CD4-positive, alpha-beta T cell treated with Interleukin-15 for 1 hour (primary cell): ENCODE measurements around the gene SLC39A8.
"Not testable (repeated sequence)": the region's sequence is repeated elsewhere in the genome, so short reads cannot be mapped to it uniquely, and the experiment has no call there.

Source experiments
- DNase-seq: peaks from one replicate; pipeline ENCODE4 v3.0.0-alpha.2; 2020

Gene SLC39A8

DNA sequence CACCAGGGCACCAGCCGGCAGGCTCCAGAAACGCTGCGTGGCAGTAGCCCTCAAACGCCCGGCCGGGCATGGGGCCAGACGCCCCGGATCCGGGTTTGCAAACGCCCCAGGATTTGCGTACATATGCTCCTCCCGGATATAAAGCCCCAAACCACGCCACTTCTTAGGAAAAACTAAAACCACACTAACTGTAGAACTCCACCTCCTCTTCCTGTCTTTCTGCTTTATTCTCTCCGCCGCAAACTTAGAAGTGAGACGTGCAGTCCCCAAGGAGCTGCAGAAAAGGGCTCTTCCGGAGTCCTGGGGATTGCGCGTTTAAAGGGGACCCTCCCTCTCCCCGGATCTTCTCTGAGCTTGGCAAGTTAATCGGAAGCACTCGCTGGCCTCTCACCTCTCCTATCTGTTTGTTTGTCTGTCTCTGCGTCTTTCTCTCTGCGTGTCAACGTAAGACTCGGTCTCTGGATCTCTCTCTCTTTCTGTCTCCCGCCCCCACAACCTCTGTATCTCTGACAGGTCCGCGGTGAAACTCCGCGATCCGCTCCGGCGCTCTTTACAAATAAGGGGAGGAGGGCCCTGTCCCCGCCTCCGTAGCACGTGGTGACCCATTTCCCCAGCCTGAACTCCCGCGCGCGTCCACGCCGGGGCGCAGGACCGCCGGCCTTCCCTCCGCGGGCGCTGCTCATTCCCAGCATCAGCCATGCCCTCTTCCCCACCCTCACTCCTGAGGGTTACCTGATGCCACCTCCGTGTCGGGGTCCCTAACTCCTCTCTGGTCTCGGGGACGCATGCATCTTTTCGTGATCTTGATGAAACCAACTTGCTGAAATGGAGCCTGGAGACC is at the start of gene SLC39A8:
Gene SLC39A8, minus strand, starts transcription at position 529 of the 841 bp plus-strand sequence. CDS start 820 bp downstream, outside the sequence.
- peak; percentile 87 for DNase-seq

DNA sequence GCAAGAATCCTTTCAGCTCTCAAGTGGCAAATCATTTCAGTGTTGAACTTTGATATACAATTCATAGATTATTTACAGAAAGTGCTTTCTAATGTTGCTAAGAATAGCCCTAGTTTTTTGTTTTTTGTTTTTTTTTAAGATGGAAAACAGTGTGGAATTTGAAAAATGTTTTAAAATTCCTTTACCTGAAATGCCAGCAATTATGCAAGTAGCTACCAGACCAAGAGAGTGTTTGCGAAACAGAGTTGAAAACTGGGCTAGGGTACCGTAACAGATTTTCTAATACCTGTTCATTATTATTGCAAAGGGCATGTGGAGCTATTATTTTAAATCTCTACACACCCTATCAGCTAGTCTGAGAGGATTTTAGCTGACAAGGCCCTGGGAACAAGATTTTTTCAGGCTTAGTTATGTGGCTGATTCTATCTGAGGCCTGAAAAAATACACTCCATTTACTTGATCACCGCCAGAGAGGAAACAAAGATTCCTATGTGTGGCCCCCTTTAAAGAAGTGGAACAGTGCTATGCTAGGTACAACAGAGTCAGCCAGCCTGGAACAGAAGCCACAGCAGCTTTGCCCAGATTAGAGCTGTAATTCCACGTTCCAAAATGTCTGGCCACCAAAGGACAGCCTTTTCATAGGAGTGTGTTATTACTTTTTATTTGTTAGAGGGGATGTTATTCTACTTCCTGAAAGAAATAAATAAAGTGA is 46.9 kb upstream of the SLC39A8 start:
- DNase-seq, result no peak

DNA sequence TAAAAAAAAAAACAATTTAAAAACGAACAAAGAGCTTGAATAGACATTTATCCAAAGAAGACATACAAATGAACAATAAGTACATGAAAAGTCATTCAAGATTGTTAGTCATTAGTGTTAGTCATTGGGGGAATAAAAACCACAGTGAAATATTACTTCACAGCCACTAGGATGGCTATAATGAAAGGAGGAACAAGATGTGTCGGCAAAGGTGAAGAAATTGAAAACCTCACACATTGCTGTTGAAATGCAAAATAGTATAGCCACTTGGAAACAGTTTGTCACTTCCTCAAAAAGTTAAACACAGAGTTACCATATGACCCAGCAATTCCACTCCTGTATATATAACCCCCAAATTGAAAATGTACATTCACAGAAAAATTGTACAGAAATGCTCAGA is 45.2 kb upstream of the SLC39A8 start:
- peak; percentile 16 for DNase-seq

DNA sequence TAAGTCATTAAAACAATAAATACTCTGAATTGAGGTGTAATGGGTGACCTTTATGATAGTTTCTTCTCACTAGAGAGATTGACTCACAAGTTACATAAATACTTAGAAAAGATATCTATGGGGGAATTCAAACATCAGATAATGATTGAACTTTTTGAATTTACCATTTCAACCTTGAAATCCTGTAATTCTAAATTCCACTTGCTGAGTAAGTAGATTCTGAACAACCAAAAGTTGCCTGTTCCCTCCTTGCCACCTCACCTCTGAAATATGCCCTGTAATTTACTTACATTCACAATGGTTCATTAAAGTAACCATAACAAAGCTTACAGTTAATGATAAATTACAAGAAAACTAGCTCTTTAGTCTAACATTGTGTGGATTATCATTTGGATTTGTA is 43.3 kb upstream of the SLC39A8 start:
- DNase-seq, result no peak

DNA sequence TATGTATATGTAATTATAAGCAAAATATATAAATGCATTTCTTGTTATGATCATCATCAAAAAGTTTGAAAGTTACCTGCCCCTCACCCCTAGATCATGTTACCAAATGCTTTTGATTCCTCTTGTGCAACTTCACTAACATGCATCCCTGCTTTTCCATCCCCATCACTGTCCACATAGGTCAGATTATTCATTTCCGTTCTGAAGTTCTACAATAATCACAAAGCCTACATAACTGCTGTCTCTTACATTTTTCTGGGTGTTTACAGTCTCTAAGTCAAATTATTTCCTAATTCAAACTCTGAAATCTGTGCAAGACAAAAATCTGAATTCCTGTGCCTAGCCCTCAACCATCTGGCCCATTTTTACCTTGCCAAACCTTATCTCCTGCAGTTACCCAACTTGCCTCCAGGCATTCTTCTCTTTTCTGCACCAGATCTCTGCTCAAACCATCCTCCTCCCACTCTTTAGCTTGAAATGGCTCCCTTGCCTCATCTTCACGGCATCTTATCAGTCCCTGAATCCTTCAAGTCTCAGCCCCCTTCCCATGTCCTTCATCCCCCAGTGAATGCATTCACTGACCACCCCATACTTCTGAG is 42.4 kb upstream of the SLC39A8 start:
- no peak for DNase-seq

DNA sequence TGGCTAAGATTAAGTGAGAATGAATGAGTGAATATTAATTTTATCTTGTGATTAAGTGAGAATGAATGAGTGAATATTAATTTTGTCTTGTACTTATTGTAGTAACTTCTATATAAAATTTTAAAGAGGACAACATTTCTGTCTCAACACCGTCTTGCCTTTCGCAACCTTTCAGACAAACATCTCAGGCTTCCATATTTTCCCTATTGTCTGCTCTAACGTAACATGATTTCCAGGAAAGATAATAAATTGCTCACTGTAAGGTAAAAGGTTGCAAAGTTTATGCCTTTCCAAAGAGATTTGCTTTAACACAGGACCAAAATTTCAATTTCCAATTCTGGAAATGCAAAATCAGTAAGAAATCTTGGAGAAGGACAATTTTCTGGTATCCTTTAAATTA is 41.7 kb upstream of the SLC39A8 start:
- DNase-seq, result no peak

DNA sequence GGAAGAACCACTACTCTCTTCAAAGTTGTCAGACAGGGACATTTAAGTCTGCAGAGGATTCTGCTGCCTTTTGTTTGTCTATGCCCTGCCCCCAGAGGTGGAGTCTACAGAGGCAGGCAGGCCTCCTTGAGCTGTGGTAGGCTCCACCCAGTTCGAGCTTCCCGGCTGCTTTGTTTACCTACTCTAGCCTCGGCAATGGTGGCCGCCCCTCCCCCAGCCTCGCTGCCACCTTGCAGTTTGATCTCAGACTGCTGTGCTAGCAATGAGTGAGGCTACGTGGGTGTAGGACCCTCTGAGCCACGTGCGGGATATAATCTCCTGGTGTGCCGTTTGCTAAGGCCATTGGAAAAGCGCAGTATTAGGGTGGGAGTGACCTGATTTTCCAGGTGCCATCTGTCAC is 35.0 kb upstream of the SLC39A8 start:
- not testable (repeated sequence) for DNase-seq

DNA sequence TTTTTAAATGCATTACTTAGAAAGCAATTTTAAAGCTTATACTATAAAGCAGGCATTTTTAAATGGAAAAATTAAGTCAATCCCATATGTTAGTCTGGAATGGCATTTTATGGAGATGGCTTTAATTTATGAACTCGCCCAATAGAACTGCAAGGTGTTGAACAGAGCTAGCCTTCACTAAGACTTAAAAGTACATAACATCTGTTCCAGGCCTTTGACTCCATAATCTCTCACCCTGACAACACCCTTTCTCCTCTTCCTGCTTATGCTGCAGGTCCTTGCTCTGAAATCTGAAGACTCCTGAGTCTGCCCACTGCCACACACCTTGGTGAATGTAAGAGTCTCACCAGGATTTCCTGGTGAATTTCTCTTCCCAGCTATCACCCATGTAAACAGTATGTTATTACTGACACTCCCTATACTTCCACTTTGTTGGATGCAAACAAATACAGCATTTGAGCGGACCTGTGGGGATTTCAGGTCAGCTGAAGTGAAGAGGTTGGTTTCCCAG is 17.7 kb upstream of the SLC39A8 start:
- DNase-seq, result no peak

DNA sequence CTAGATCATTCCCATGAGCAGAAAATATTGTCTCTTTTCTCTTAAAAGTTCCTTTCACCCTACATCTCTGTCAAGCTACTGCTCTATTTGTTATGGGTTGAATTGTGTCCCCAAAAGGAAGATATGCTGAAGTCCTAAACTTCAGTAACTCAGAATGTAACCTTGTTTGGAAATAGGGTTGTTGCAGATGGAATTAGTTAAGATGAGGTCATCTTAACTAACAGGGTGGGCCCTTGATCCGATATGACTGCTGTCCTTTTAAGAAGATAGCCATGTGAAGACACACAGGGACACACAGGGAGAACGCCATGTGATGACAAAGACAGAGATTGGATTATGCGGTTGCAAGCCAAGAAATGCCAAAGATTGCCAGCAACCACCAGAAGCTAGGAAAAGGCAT is 12.8 kb upstream of the SLC39A8 start:
- DNase-seq, result no peak

DNA sequence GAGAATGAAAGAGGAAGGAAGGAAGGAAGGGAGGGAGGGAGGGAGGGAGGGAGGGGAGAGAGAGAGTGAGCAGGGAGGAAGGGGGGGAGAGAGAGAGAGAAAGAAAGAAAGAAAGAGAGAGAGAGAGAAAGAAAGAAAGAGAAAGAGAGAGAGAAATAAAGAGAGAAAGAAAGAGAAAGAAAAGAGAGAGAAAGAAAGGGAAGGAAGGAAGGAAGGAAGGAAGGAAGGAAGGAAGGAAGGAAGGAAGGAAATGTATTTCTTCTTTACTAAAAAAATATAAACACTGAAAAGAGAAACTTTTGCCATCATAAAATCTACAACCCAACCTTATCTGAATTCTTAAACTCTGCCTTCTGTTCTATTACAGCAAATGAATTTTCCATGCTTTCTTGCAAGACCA is 12.4 kb upstream of the SLC39A8 start:
- not testable (repeated sequence) for DNase-seq

DNA sequence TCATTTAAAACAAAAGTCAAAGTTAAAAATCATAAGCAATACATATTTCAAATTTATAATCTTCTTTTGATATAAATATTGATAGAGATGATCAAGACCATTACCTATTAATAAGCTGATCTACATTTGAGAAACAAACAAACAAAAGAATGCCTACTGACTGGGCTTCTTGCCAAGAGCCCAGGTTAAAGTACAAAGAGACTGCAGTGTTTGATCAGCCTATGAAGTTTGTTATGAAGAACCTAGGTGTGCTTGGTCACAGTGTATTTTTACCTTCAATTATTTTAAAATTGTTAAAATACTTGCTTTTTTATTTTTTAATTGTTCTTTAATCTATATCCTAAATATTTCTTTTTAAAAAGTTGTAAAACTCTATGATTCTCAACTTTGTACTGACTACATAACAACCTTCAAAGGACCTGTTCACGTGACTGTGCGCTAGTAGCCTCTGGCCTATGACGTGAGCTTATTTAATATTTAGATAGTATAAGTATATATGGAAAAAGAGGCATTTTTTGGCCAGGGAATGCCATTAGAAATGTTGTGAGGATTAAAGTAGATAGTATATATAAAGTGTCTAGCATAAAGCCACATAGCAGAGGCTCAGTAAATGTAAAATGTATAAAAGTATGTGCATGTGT is 11.4 kb upstream of the SLC39A8 start:
- DNase-seq, result no peak

DNA sequence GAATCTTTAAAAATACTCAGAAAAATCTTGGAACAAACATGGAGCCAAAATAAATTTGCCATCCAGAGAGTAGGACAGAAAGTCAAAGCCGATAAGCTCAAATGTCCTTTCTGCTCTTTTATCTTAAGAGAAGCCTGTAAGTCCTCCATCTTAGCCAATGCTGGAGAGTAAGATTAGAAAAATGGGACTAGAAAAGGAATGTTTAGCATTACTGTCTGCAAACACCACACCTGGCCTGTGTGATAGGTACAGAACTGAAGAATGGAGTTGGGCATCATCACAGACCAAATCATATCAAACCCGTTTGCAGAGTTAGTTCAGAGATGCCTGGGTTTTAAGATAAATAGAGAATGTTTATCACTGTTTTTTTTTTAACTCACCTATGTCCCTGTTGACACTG is 10.5 kb upstream of the SLC39A8 start:
- no peak for DNase-seq

DNA sequence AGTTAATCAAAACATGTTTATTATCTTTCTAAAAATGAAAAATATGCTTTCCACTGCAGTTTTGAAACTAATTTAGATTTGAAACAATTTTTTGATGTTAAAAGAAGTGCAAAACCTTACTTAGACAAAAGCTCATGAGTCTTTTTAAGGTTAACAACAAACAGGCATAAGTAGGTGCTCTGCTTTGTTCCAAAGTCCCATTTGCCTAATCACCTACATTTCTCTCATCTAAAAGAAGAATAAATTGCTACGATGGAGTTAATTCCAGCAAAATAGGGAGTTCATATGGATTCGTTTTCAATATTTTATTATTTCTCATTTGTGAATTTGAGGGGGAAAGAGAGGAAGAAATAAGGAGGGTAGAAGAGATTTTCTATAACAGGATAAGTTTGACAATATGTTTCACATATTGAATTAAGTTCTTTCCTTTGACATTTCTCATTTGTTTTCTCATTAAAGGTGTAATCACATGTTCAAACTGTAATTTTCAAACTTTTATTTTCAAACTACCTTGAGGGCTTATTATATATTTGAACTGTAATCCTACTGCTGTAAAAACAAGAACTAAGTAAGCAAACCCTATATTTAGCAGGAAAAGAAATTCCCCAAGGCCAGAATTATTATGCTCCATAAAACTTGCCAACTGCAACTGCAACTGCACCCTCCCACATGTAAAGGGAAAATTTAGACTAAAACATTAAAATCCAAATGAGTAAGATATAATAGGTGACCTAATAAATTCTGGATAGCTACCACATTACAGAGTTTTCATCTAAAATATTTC is 9.6 kb upstream of the SLC39A8 start:
- no peak for DNase-seq

DNA sequence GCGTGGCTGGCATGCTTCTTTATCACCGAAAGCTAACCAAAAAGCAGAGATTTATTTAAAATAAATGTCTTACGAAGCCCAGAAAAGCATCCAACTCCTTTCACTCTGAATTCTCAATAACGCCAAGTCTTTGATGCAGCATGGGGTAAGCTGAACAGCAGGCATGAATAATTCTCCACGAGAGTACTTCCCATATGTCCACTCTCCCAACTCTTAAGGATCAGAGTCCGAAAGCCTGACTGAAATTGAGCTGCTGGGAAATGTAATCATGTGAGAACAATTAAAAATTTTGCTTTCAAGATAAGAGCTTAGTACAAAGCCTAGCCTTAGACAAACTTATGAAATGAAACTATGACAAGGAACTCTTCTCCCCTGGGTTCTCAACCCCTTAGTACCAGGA is 7.5 kb upstream of the SLC39A8 start:
- DNase-seq, result no peak

DNA sequence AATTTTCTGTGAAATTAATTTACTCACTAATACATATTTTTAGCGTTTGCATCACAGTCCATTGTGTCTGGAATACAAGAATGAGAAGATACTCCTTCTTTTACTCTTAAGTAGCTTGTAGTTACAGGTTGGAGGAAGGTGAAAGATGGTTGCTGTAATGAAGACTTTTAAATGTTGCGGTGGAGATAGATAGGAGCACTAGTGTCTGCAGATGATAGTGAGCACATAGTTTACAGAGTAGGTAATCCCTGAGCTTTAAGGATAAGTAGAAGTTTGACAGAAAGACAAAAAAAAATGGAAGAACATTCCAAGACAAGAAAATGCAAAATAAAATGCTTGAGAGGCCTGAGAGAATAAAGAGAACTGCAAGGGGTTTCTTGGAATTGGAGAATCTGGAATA is 5.4 kb upstream of the SLC39A8 start:
- DNase-seq, result no peak

DNA sequence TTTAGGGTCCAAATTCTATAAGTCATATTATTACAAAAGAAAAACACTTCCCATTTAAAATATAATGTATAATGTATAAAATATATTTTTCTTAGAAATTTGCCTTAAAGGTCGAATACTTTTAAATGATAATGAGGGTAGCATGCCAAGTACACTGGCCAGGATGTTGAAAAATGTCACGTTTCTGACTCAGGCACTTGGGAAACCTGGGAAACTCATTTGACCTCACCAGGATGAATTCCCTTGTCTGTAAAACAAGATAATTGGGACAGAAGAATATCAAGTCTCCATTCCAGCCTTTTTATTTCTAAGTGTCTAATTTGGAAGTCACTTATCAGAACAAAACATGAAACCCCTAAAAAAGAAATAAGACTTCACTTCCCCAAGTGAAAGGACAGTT is 3.4 kb upstream of the SLC39A8 start:
- DNase-seq, result no peak

DNA sequence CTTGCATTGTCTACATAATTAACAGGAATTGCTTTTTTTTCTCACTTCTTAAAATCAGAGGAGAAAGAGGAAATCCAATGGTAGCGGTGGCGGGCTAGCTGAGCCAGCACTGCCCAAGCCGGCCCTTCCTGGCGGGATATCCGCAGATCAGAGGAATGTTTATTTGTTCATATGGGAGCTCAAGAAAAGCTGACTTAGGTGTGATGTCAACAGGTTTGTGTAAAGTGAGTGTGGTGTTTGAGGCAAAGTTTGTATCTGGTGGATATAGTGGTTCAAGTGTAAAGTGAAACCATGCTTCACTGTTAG is 466 bp upstream of the SLC39A8 start:
- DNase-seq, result no peak

DNA sequence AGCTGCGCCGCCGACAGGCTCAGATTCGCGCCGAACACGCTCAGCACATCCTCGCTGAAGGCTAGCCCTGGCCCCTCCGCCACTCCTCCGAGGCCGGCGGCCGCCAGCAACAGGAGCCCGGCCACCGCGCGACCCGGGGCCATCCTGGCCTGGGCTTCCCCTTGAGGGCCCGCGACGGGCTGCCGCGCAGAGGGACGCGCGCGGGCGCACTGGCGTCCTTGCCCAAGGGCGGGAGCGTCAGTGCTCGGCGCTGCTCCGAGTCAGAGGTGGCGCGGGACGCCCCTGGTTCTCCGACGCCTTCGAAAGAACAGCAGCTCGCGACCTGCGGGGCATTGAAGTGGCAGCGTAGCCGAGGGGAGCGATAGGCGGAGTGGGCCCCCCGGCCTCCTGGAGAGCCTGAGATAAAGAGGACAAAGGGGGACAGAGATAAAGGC is 745 bp downstream of the SLC39A8 start:
- DNase-seq, result peak; percentile 62

DNA sequence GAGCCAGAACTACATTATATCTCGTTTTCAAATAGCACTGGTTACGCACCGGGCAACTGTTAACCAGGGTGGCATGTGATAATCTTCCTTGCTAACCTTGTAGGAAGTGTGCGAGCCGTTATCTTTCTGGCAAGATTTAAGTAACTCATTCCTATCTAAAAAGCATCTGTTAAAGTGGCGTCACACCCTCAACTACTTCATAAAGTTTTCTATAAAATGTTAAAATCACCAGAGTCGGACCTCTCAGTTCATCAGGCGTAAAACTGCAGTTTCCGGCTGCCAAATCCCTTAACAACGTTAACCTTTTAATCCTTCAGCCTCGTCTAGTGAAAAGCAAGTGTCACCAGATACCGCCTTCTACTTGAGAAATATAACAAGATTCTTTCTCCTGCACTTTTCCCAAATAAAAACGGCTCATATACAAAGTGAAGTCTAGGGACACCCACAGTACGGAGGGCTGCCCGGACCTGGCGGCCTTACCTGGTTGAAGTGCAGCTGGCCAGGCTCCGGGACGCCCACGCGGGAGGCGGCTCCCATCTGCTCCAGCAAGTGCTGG is 1.2 kb downstream of the SLC39A8 start:
- DNase-seq, result no peak

DNA sequence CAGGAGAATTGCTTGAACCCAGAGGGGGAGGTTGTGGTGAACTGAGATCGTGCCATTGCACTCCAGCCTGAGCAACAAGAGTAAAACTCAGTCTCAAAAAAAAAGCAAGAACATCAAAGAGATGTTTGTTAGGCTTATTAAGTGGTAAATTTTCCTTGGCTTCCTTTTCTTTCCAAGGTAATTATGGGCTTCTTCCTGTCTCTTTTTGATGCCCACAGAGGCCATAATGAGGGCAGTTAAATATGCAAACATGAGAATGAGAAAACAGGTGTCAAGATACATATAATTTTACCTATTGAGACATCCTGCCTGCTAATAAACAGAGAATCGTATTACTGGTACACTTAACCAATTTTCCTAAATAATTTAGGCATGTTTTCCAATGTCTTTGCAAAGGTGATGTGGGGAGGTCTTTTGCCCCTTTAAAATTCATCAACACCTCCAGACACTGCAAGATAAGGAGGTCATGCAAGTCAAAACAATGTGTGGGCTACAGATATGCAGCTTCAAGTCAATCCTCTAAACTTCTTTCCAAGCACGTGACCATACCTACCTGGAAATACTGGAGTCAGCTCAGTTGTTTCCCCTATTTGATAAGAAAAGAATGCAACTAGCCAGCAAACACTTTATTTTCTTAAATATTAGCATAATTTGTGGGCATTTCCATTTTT is 2.7 kb downstream of the SLC39A8 start:
- DNase-seq, result no peak

DNA sequence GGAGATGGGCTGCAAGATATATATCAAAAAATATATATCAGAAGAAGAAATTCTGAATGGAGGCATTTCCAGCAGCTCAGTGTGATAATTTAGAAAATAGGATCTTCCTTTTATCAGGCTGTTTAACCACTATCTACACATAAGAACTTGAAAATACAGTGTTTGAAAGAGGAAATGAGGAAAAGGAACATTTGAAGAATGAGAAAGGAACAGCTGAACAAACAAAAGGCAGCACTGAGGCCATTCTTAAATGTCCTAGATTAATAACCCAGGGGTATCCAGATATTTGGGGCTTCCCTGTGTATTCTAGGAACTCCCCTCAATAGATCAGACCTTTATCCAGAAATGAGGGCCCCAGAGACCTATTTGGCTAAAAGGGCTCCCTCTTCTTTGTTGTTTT is 4.1 kb downstream of the SLC39A8 start:
- DNase-seq, result no peak

DNA sequence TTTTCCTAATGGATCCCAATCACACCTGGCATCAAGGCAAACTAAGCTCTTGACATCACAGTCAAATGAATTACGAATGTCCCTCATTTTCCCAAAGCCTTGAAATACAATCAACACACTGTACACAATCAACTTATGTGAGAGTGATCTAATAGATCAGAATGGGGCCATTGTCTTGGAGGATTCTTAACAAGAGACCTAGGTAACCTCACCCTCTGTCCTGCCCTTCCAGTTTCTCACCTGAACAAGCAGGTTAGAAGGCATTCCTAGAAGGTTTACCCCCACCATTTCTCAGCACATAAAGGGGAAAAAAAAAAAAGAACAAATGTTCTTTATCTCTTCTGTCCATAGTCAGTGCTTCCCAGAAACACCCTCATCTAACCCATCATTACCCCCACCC is 6.3 kb downstream of the SLC39A8 start:
- no peak for DNase-seq
